H1 (cell line): ENCODE data around the gene RNF152. TPM values are rescaled to one million over a fixed set of nuclear protein-coding genes. Genes with fewer than 3 reads are reported as not detected.

Source experiments
- CHD7 ChIP-seq: fragments of 300-600 bp; sonication (generic); IDR thresholded peaks from 2 replicates; pipeline ENCODE4 v1.7.1; 2012; ENCODE audit warnings: low read length, moderate library complexity, mild to moderate bottlenecking, inconsistent platforms; ENCODE audit not compliant: insufficient replicate concordance
- E2F6 ChIP-seq: IDR thresholded peaks from 2 replicates; pipeline ENCODE4 v1.6.1; 2012; ENCODE audit warnings: inconsistent platforms
- FOSL1 ChIP-seq: IDR thresholded peaks from 2 replicates; pipeline ENCODE4 v1.6.1; 2011; ENCODE audit warnings: mild to moderate bottlenecking, low read depth, low read length, moderate library complexity; ENCODE audit not compliant: insufficient read depth
- polyA plus RNA-seq, 7 experiments: library from polyadenylated mRNA; depleted of rRNA in 3 of 7; stranded (reverse) in 5 of 7; unstranded in 2 of 7; fragments of >200 nt in 5 of 7; fragments of 200-250 nt in 2 of 7; gene quantifications; 1 replicate in 5 of 7; 2 replicates in 1 of 7; 4 replicates in 1 of 7; pipeline versions ENCODE4 v1.2.1 to v1.2.3, GENCODE V29; 2011 to 2013; ENCODE audit warnings: missing spikeins in 2 of 7, mixed read lengths in 2 of 7
- total RNA-seq: library from RNA; stranded (reverse); fragmentation: NEBNext Ultra II Directional; extraction: Animal tissue kit (Norgen Biotek cat#: 25700); gene quantifications from 2 replicates; pipeline ENCODE4 v1.2.1, GENCODE V29; 2021

RNF152 gene
- total and polyA plus RNA-seq, 2 of the 8 experiments (the other 6 are each of a cell fraction or from before 2014, with no cell fraction given): 1.1 to 2.7 TPM

GRCh38 chr18:61851279-61851678, 41.5 kb downstream of the RNF152 start (continued):
- TF ChIP-seq CHD7 (no peak), FOSL1 (no peak), E2F6 (no peak)
